Ovary (tissue), 3 donors: ENCODE measurements around the gene CRKL.

Source experiments
- CTCF ChIP-seq, 3 donors: fragments of 450-650 bp in 2 of 3; fragments of 200-600 bp in 1 of 3; IDR thresholded peaks; one replicate each; pipeline versions ENCODE4 v1.5.1 to v1.8.0; 2016 to 2022; ENCODE audit warnings: antibody characterized with exemption in 3 of 3, mild to moderate bottlenecking in 1 of 3
- EP300 ChIP-seq: sonication (generic); formaldehyde crosslinking; IDR thresholded peaks from one replicate; pipeline ENCODE4 v1.6.1; 2017; ENCODE audit warnings: antibody characterized with exemption
- POLR2A ChIP-seq: fragments of 450-650 bp; IDR thresholded peaks from one replicate; pipeline ENCODE4 v1.6.1; 2017; ENCODE audit warnings: antibody characterized with exemption, mild to moderate bottlenecking, moderate library complexity
- donor health status: DM: no; HTN: no; CAD: no.

- no peak for TF ChIP-seq EP300
- TF ChIP-seq CTCF (IDR thresholded peaks at IDR 0.05): no peak
- no peak for TF ChIP-seq POLR2A
Measured at GRCh38 chr22:20978419-20978818, 61.2 kb downstream of the CRKL start.
